ENCODE measurements around the gene OR8U1. TPM values are rescaled to one million over a fixed set of nuclear protein-coding genes. Genes with fewer than 3 reads are reported as not detected.

OR8U1 gene
- total and polyA plus RNA-seq, 2 of the 8 experiments (the other 6 are each of a cell fraction or from before 2014, with no cell fraction given), result not detected

- no peak for TF ChIP-seq NANOG (IDR thresholded peaks at IDR 0.05; ENCODE audit: insufficient read depth, low read depth, low read length, poor library complexity, severe bottlenecking)
- no peak for TF ChIP-seq SIRT6 (IDR thresholded peaks at IDR 0.05; ENCODE audit: low read length)
- no peak for TF ChIP-seq CHD7 (IDR thresholded peaks at IDR 0.05; ENCODE audit: insufficient replicate concordance, low read length)
- TF ChIP-seq CTBP2 (IDR thresholded peaks at IDR 0.05; ENCODE audit: borderline replicate concordance, insufficient read depth, insufficient read length, low read length), result no peak
- no peak for TF ChIP-seq ASH2L (IDR thresholded peaks at IDR 0.05; ENCODE audit: low read length)
These were observed 29.0 kb downstream of the OR8U1 start (continued) for GRCh38 chr11:56404393-56404792.

Measured in H1 (cell line).